Smooth muscle cell (in vitro differentiated cells): ENCODE data around the gene MAP1S. TPM values are rescaled to one million over a fixed set of nuclear protein-coding genes. Genes with fewer than 3 reads are reported as not detected.

Source experiments
- DNase-seq: peaks from one replicate; lab custom pipeline; 2025; ENCODE audit not compliant: unreplicated experiment; lab: John Stamatoyannopoulos, UW
- H2AFZ ChIP-seq: fragments of 200-600 bp; sonication (generic); 2 replicates; pipeline ENCODE4 v1.6.0; 2016; ENCODE audit warnings: antibody characterized with exemption, low read depth, mild to moderate bottlenecking
- H3F3A ChIP-seq: fragments of 200-600 bp; sonication (generic); 2 replicates; pipeline ENCODE4 v1.6.0; 2017; ENCODE audit warnings: antibody characterized with exemption, low read depth
- H3K27ac ChIP-seq: fragments of 200-600 bp; sonication (generic); 2 replicates; pipeline ENCODE4 v1.5.1; 2016; ENCODE audit warnings: low read depth, mild to moderate bottlenecking
- H3K27me3 ChIP-seq: fragments of 200-600 bp; sonication (generic); 2 replicates; pipeline ENCODE4 v1.6.1; 2016; ENCODE audit warnings: low read depth, mild to moderate bottlenecking
- H3K36me3 ChIP-seq: fragments of 200-600 bp; sonication (generic); 2 replicates; pipeline ENCODE4 v1.5.1; 2016; ENCODE audit warnings: low read depth
- H3K4me1 ChIP-seq: fragments of 200-600 bp; sonication (generic); 2 replicates; pipeline ENCODE4 v1.5.1; 2016; ENCODE audit warnings: low read depth
- H3K4me2 ChIP-seq: fragments of 200-600 bp; sonication (generic); 2 replicates; pipeline ENCODE4 v1.6.0; 2016; ENCODE audit warnings: mild to moderate bottlenecking
- H3K4me3 ChIP-seq: fragments of 200-600 bp; sonication (generic); 2 replicates; pipeline ENCODE4 v1.5.1; 2016; ENCODE audit warnings: mild to moderate bottlenecking
- H3K79me2 ChIP-seq: fragments of 200-600 bp; sonication (generic); 2 replicates; pipeline ENCODE4 v1.6.0; 2016; ENCODE audit warnings: low read depth, mild to moderate bottlenecking
- H3K9ac ChIP-seq: fragments of 200-600 bp; sonication (generic); 2 replicates; pipeline ENCODE4 v1.6.0; 2016; ENCODE audit warnings: low read depth
- H3K9me3 ChIP-seq: fragments of 200-600 bp; sonication (generic); replicated peaks from 2 replicates; pipeline ENCODE4 v1.5.1; 2016; ENCODE audit warnings: low read depth
- H4K20me1 ChIP-seq: fragments of 200-600 bp; sonication (generic); 2 replicates; pipeline ENCODE4 v1.6.0; 2016; ENCODE audit warnings: low read depth
- WGBS: methylation state at CpG from one replicate; pipeline ENCODE4 v1.1.7; 2016; ENCODE audit warnings: low lambda C conversion rate; 5-methylcytosine and 5-hydroxymethylcytosine counted together
- polyA plus RNA-seq: library from polyadenylated mRNA; unstranded; fragments of >200 nt; fragmentation: Nextera tagmentation; extraction: Ambion mirVana; gene quantifications from 2 replicates; pipeline ENCODE4 v1.2.1, GENCODE V29; 2016
- total RNA-seq: library from RNA; depleted of rRNA; stranded (reverse); fragments of >200 nt; gene quantifications from 2 replicates; pipeline ENCODE4 v1.2.3, GENCODE V29; 2014
- TF ChIP-seq, protein P1 (sequence below): fragments of 200-600 bp; sonication (generic); IDR thresholded peaks from 2 replicates; pipeline ENCODE4 v1.5.1; 2017; ENCODE audit warnings: borderline replicate concordance, mild to moderate bottlenecking, antibody characterized with exemption; ENCODE audit not compliant: insufficient read depth, poor library complexity, severe bottlenecking

Gene MAP1S
- total and polyA plus RNA-seq, 2 experiments from 2014 or later: 10.2 to 62.1 TPM

DNA sequence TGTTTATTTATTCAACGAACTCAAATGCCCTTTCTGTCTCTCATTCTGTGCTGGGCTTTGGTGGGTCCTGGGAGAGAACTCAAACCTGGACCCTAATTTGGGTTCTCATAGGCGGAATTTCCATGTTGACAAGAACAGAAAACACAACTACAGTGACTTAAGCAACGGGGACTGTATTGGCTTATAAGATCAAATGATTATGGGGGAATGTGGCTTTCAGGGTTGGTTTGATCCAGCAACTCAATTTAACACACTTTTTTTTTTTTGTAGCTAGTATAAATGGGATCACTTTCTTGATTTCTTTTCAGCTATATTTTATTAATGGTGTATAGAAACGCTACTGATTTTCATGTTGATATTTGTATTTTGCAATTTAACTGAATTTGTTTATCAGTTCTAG, 41.9 kb downstream of the MAP1S start:
- no peaks in the 10 kb centered on the region for H3K9me3 ChIP-seq

DNA sequence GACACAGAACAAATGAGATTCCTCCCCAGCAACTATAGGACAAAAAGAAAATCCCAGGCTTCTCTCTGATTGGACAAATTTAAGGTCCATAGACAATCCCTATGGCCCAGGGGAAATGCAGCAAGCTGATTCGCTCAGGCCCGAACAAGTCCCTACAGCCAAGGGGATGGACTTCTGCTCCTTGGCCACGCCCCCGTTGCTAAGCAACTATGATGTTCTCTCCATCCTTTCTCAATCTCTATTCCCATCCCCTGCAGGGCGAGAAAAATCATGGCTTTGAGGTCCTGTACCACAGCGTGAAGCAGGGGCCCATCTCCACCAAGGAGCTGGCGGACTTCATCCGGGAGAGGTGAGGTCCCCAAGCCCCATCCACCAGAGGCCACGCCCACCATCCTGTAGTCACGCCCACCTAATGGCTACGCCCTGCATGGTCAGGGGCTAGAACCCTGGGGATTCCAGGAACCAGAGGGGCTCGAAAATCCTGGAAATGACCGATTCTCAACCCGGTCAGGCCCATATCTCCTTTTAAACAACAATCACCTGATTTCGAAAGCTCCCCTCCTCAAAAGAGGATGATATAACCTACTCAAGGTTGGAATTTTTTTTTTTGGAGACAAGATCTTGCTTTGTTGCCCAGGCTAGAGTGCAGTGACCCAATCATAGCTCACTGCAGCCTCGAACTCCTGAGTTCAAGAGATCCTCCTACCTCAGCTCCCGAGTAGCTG, 43.4 kb downstream of the MAP1S start:
- TF ChIP-seq, protein P1, sequence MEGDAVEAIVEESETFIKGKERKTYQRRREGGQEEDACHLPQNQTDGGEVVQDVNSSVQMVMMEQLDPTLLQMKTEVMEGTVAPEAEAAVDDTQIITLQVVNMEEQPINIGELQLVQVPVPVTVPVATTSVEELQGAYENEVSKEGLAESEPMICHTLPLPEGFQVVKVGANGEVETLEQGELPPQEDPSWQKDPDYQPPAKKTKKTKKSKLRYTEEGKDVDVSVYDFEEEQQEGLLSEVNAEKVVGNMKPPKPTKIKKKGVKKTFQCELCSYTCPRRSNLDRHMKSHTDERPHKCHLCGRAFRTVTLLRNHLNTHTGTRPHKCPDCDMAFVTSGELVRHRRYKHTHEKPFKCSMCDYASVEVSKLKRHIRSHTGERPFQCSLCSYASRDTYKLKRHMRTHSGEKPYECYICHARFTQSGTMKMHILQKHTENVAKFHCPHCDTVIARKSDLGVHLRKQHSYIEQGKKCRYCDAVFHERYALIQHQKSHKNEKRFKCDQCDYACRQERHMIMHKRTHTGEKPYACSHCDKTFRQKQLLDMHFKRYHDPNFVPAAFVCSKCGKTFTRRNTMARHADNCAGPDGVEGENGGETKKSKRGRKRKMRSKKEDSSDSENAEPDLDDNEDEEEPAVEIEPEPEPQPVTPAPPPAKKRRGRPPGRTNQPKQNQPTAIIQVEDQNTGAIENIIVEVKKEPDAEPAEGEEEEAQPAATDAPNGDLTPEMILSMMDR: no peak
- peaks cover 2% of the 10 kb centered on the region for H3F3A ChIP-seq
- WGBS: 63% methylated on average over 17 of the region's 17 CpGs
- no peaks in the 10 kb centered on the region for H3K79me2 ChIP-seq
- no peaks in the 10 kb centered on the region for H4K20me1 ChIP-seq
- H3K4me2 ChIP-seq: no peak overlapping the region
- no peak for DNase-seq
- no peaks in the 10 kb centered on the region for H3K9me3 ChIP-seq
- no peak overlapping the region for H3K4me3 ChIP-seq
- H2AFZ ChIP-seq: no peak overlapping the region
- no peak overlapping the region for H3K9ac ChIP-seq
- H3K36me3 ChIP-seq: no peaks in the 10 kb centered on the region
- no peak overlapping the region for H3K27ac ChIP-seq
- H3K4me1 ChIP-seq: no peaks in the 10 kb centered on the region
- no peaks in the 10 kb centered on the region for H3K27me3 ChIP-seq

More for the DNA sequence above, 41.9 kb downstream of the MAP1S start:
- H3K9ac ChIP-seq: no peak overlapping the region
- WGBS: 92% methylated on average over 4 of the region's 4 CpGs
- H2AFZ ChIP-seq: no peak overlapping the region
- H4K20me1 ChIP-seq: no peaks in the 10 kb centered on the region
- H3K79me2 ChIP-seq: no peaks in the 10 kb centered on the region
- H3F3A ChIP-seq: no peaks in the 10 kb centered on the region
- no peak overlapping the region for H3K4me3 ChIP-seq
- DNase-seq: no peak
- H3K27ac ChIP-seq: no peak overlapping the region
- H3K27me3 ChIP-seq: no peaks in the 10 kb centered on the region
- no peaks in the 10 kb centered on the region for H3K36me3 ChIP-seq
- no peak overlapping the region for H3K4me2 ChIP-seq
- H3K4me1 ChIP-seq: no peaks in the 10 kb centered on the region
- TF ChIP-seq, protein P1: no peak

- Histone ChIP-seq H3K9me3 (no peaks in the 10 kb centered on the region), H3K36me3 (no peaks in the 10 kb centered on the region), H3K27me3 (no peaks in the 10 kb centered on the region), H3F3A (peaks cover 3% of the 10 kb centered on the region), H3K4me2 (no peak overlapping the region), H3K4me1 (no peaks in the 10 kb centered on the region), H3K4me3 (no peak overlapping the region), H3K79me2 (no peaks in the 10 kb centered on the region), H2AFZ (no peak overlapping the region), H3K9ac (no peak overlapping the region), H3K27ac (no peak overlapping the region), H4K20me1 (no peaks in the 10 kb centered on the region)
- TF ChIP-seq, protein P1: no peak
- 93% methylated on average over 7 of the region's 7 CpGs for WGBS
- DNase-seq: no peak
These were observed 45.1 kb downstream of the MAP1S start for GRCh38 chr19:17764348-17764747.
